ENCODE measurements around the gene PIGU.

GRCh38 chr20:34570859-34571306 is 106.0 kb downstream of the PIGU start:
- TF ChIP-seq MXD3 (CRISPR knock-in tag; IDR thresholded peaks at IDR 0.05) (no peak), POLR2A (IDR thresholded peaks at IDR 0.05; ENCODE audit: insufficient read depth in 1 of 2, low read depth in 2 of 2, low read length in 2 of 2) (no peak), ZNF280D (CRISPR knock-in tag; IDR thresholded peaks at IDR 0.05) (no peak), CTCF (CRISPR knock-in tag; IDR thresholded peaks at IDR 0.05) (no peak), ZMAT5 (CRISPR knock-in tag; IDR thresholded peaks at IDR 0.05; ENCODE audit: borderline replicate concordance, low read depth) (no peak), MYNN (CRISPR knock-in tag; IDR thresholded peaks at IDR 0.05; ENCODE audit: low read depth) (no peak), MAFK (conservative IDR thresholded peaks at IDR 0.05 in 1 of 2, IDR thresholded peaks at IDR 0.05 in 1 of 2; ENCODE audit: low read length in 2 of 2) (no peak), CENPX (CRISPR knock-in tag; IDR thresholded peaks at IDR 0.05) (no peak), GMEB1 (CRISPR knock-in tag; IDR thresholded peaks at IDR 0.05; ENCODE audit: borderline replicate concordance) (no peak), FOXJ3 (CRISPR knock-in tag; IDR thresholded peaks at IDR 0.05; ENCODE audit: borderline replicate concordance) (no peak), CSRNP1 (CRISPR knock-in tag; IDR thresholded peaks at IDR 0.05) (no peak), POLR2AphosphoS5 (IDR thresholded peaks at IDR 0.05; ENCODE audit: low read depth, low read length) (no peak), JDP2 (CRISPR knock-in tag; IDR thresholded peaks at IDR 0.05; ENCODE audit: borderline replicate concordance) (no peak), FOXM1 (CRISPR knock-in tag; IDR thresholded peaks at IDR 0.05) (no peak)
